Psoas muscle (tissue), 8 donors: ENCODE measurements around the gene UCKL1. TPM values are rescaled to one million over a fixed set of nuclear protein-coding genes. Genes with fewer than 3 reads are reported as not detected.

Source experiments
- ATAC-seq, 4 donors: fragments of 200-7000 bp; cut with Tn5 transposase; one replicate each; pipeline ENCODE4 v1.9.1; 2020; ENCODE audit warnings: moderate library complexity in 3 of 4, mild to moderate bottlenecking in 2 of 4
- DNase-seq, 2 donors: peaks; one replicate each; pipeline ENCODE4 v3.0.0-alpha.2; 2020
- H3K27ac ChIP-seq: fragments of 200-600 bp; one replicate; pipeline ENCODE4 v1.8.0; 2022
- H3K27me3 ChIP-seq, 3 donors: fragments of 200-600 bp in 1 of 3; one replicate each; pipeline versions ENCODE4 v1.6.1 to v1.8.0; 2013 to 2022; ENCODE audit warnings: low read length in 2 of 3, mild to moderate bottlenecking in 2 of 3, moderate library complexity in 1 of 3; ENCODE audit not compliant: insufficient read depth in 3 of 3
- H3K36me3 ChIP-seq, 2 donors: fragments of 200-600 bp in 1 of 2; one replicate each; pipeline versions ENCODE4 v1.6.1 to v1.8.0; 2013 to 2022; ENCODE audit warnings: low read depth in 1 of 2, mild to moderate bottlenecking in 1 of 2, moderate library complexity in 1 of 2; ENCODE audit not compliant: insufficient read depth in 1 of 2
- H3K4me1 ChIP-seq: fragments of 200-600 bp; one replicate; pipeline ENCODE4 v1.8.0; 2022
- H3K4me3 ChIP-seq: fragments of 200-600 bp; one replicate; pipeline ENCODE4 v1.8.0; 2022; ENCODE audit warnings: mild to moderate bottlenecking
- H3K9me3 ChIP-seq: fragments of 200-600 bp; one replicate; pipeline ENCODE4 v1.8.0; 2022
- WGBS, 3 donors: extraction: QIAGEN DNeasy Blood & Tissue Kit; methylation state at CpG; one replicate each; pipeline versions ENCODE4 v1.1.6 to v1.1.7; 2013; 5-methylcytosine and 5-hydroxymethylcytosine counted together
- intact Hi-C, 2 donors: fragments of 100-400 bp; cut with DNase I; formaldehyde crosslinking; loops; one replicate each; pipeline versions ENCODE4 v1.11.0 to v1.14.2; 2022
- polyA plus RNA-seq, 3 donors: library from polyadenylated mRNA; stranded (reverse); fragments of 200-250 nt; gene quantifications; one replicate each; pipeline ENCODE4 v1.2.3, GENCODE V29; 2013
- total RNA-seq, 4 donors: library from RNA; stranded (reverse); fragmentation: NEBNext Ultra II Directional in 2 of 4; extraction: Animal tissue kit (Norgen Biotek cat#: 25700) in 2 of 4; gene quantifications; one replicate each; pipeline versions ENCODE4 v1.2.1 to v1.2.4, GENCODE V29; 2021 to 2023
- TF ChIP-seq, protein P1 (sequence below): fragments of 200-600 bp; IDR thresholded peaks from one replicate; pipeline ENCODE4 v1.8.0; 2022; ENCODE audit warnings: antibody characterized with exemption
- donor health status: healthy with polysubstance abuse.
- donor health status: DM: no; HTN: no; CAD: no; lungs with moderate emphysema.
- donor health status: Bipolar disorder and iron deficiency.
- donor health status: healthy.
- donor health status: DM: yes; HTN: yes; CAD: no.
- donor health status: DM: no; HTN: no; CAD: no.
- donor health status: DM: no; HTN: no; CAD: no.
- donor health status: DM: yes; HTN: yes; CAD: no.

The UCKL1 gene
- total and polyA plus RNA-seq, 7 donors = 22.9 to 42.4 (median 36.9) TPM

DNA sequence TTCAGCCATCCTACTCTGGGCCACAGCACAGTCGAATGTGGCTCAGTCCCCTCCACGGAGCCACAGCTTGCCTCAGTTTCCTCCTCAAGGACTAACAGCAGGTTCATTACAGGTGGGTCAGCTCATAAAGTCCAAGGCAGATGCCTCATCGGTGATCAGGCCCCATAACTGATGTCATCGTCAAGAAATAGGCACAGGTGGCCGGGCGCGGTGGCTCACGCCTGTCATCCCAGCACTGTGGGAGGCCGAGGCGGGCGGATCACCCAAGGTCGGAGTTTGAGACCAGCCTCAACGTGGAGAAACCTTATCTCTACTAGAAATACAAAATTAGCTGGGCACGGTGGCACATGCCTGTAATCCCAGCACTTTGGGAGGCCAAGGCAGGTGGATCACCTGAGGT, 3.4 kb downstream of the UCKL1 start:
- intact Hi-C loops = no loop called here
- no peak for DNase-seq
- WGBS, 3 donors = 52 to 59% (median 54%) methylated on average over 12 to 14 of the region's 14 CpGs
- no peaks in the 10 kb centered on the region for H3K9me3 ChIP-seq
- no peaks in the 10 kb centered on the region for H3K36me3 ChIP-seq
- ATAC-seq = no peak
- peak overlapping the region; percentile 96 for H3K27ac ChIP-seq
- peak overlapping the region; percentile 58 for H3K4me3 ChIP-seq
- peaks cover 81% of the 10 kb centered on the region for H3K4me1 ChIP-seq
- TF ChIP-seq, protein P1, sequence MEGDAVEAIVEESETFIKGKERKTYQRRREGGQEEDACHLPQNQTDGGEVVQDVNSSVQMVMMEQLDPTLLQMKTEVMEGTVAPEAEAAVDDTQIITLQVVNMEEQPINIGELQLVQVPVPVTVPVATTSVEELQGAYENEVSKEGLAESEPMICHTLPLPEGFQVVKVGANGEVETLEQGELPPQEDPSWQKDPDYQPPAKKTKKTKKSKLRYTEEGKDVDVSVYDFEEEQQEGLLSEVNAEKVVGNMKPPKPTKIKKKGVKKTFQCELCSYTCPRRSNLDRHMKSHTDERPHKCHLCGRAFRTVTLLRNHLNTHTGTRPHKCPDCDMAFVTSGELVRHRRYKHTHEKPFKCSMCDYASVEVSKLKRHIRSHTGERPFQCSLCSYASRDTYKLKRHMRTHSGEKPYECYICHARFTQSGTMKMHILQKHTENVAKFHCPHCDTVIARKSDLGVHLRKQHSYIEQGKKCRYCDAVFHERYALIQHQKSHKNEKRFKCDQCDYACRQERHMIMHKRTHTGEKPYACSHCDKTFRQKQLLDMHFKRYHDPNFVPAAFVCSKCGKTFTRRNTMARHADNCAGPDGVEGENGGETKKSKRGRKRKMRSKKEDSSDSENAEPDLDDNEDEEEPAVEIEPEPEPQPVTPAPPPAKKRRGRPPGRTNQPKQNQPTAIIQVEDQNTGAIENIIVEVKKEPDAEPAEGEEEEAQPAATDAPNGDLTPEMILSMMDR = no peak
- no peaks in the 10 kb centered on the region for H3K27me3 ChIP-seq

DNA sequence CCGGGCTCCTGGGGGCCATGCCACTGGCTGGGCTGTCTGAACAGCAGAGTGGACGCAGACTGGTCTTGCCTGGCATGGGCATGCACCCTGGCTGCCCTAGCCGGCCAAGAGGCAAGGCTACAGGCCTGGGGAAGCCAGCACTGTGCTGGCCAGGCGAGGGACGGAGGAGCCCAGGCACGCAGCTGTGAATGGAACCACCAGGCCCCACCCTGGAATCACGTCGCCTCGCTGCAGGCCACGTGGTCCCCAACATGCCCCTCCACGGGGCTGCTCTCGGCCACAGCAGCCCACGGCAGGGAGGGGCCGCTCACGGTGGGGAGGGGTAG, 4.0 kb downstream of the UCKL1 start:
- no peaks in the 10 kb centered on the region for H3K27me3 ChIP-seq
- ATAC-seq = no peak
- intact Hi-C loops = no loop called here
- TF ChIP-seq, protein P1 = no peak
- no peaks in the 10 kb centered on the region for H3K36me3 ChIP-seq
- peak overlapping the region; percentile 58 for H3K4me3 ChIP-seq
- H3K27ac ChIP-seq = peak overlapping the region; percentile 96
- no peak for DNase-seq
- no peaks in the 10 kb centered on the region for H3K9me3 ChIP-seq
- peaks cover 81% of the 10 kb centered on the region for H3K4me1 ChIP-seq
- WGBS, 3 donors = 17 to 24% (median 19%) methylated on average over 15 of the region's 15 CpGs

DNA sequence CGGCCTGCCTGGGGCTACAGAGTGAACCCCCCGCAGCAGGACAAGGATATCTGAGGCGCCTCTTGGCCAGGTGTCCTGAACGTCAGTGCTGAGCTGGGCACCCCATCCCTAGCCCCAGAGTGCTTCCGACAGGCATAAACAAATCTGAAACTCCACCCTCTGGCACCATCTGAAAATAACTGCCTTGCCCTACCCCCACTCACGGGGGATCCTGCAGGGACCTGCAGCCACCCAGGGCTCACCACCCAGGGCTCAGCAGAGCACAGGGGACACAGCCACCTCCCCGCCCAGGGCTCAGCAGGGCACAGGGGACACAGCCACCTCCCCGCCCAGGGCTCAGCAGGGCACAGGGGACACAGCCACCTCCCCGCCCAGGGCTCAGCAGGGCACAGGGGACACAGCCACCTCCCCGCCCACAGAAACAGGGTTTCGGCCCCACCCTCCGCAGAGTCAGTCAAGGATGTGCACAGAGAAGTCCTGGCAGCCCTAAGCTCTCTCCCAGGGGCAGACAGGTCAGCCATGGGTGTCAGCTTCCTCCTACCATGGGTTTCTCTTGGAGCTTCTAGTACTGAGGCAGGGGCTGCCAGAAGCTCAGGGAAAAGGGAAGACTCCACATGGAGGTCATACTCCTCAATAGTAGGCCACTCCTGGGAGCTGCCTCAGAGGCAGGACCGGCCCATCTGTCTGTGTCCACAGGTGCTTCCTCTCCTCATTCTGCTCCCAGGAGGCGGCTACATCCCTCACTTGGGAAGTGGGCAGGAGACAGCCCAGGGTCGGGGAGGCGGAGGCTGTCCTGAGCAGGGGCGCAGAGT, 4.6 kb downstream of the UCKL1 start:
- Histone ChIP-seq H3K9me3 (no peaks in the 10 kb centered on the region), H3K27me3 (no peaks in the 10 kb centered on the region), H3K27ac (peak overlapping the region; percentile 96), H3K4me3 (peak overlapping the region; percentile 58), H3K4me1 (peaks cover 83% of the 10 kb centered on the region), H3K36me3 (no peaks in the 10 kb centered on the region)
- intact Hi-C loops = no loop called here
- ATAC-seq (peak in 1 of 4 donors; percentile 9), DNase-seq (no peak)
- 33 to 46% (median 35%) methylated on average over 14 to 17 of the region's 17 CpGs for WGBS, 3 donors
- TF ChIP-seq, protein P1 = no peak

- Histone ChIP-seq H3K36me3 (peaks cover 0 to 5% of the 10 kb centered on the region in 2 donors), H3K27ac (peak overlapping the region; percentile 96), H3K4me3 (peak overlapping the region; percentile 58), H3K9me3 (no peaks in the 10 kb centered on the region), H3K27me3 (no peaks in the 10 kb centered on the region), H3K4me1 (peaks cover 89% of the 10 kb centered on the region)
- ATAC-seq (peak in 3 of 4 donors; percentile 21 to 30 (median 25)), DNase-seq (no peak)
- TF ChIP-seq, protein P1 = no peak
- 33 to 45% (median 33%) methylated on average over 18 to 20 of the region's 20 CpGs for WGBS, 3 donors
- intact Hi-C loops = no loop called here
These were observed 5.4 kb downstream of the UCKL1 start for GRCh38 chr20:63950701-63951397.
